SK-N-SH (cell line): ENCODE measurements around the gene BAD. TPM values are rescaled to one million over a fixed set of nuclear protein-coding genes. Genes with fewer than 3 reads are reported as not detected.
"Not testable (repeated sequence)": the region's sequence is repeated elsewhere in the genome, so short reads cannot be mapped to it uniquely, and the experiment has no call there.

Experiments used
- CTCF ChIA-PET: fragments of 300-600, 350-600 bp; formaldehyde crosslinking; extraction: SDS; loops from one replicate; lab custom pipeline; 2021; lab: Yijun Ruan, JAX
- POLR2A ChIA-PET: fragments of 350-600 bp; sonication (Branson Sonifier 250); formaldehyde crosslinking; extraction: SDS; loops from one replicate; lab custom pipeline; 2020; ENCODE audit warnings: antibody characterized with exemption, inconsistent platforms; lab: Yijun Ruan, JAX
- DNase-seq: peaks from one replicate; pipeline ENCODE4 v3.0.0; 2012
- H2AFZ ChIP-seq: fragments of 200-600 bp; sonication (generic); 2 replicates; pipeline ENCODE4 v1.8.1; 2016; ENCODE audit warnings: antibody characterized with exemption, mild to moderate bottlenecking, low read depth
- H3F3A ChIP-seq: fragments of 200-600 bp; sonication (generic); replicated peaks from 2 replicates; pipeline ENCODE3; 2016; ENCODE audit warnings: antibody characterized with exemption, mild to moderate bottlenecking; ENCODE audit not compliant: insufficient read depth
- H3K27ac ChIP-seq, 2 experiments: fragments of 200-500 bp in 1 of 2; fragments of 200-600 bp in 1 of 2; sonication (Bioruptor generic) in 1 of 2; sonication (generic), shearing (Covaris generic) in 1 of 2; 2 replicates each; pipeline versions ENCODE4 v1.5.1 to v1.6.1; 2014 to 2016; ENCODE audit warnings: low read depth in 2 of 2, inconsistent platforms in 1 of 2, low read length in 1 of 2, mild to moderate bottlenecking in 1 of 2, mixed read lengths in 1 of 2
- H3K27me3 ChIP-seq: fragments of 200-600 bp; sonication (generic), shearing (Covaris generic); 2 replicates; pipeline ENCODE4 v1.6.1; 2016; ENCODE audit warnings: mixed run types; ENCODE audit not compliant: insufficient read depth
- H3K36me3 ChIP-seq, 2 experiments: fragments of 200-500 bp in 1 of 2; fragments of 200-600 bp in 1 of 2; sonication (Bioruptor generic) in 1 of 2; sonication (generic) in 1 of 2; replicated peaks in 1 of 2; 2 replicates each; pipeline versions ENCODE3 to v1.5.1; 2014 to 2016; ENCODE audit warnings: low read length in 1 of 2, mild to moderate bottlenecking in 1 of 2; ENCODE audit not compliant: insufficient read depth in 2 of 2, control insufficient read depth in 1 of 2
- H3K4me1 ChIP-seq, 2 experiments: fragments of 200-500 bp in 1 of 2; fragments of 200-600 bp in 1 of 2; sonication (Bioruptor generic) in 1 of 2; sonication (generic), shearing (Covaris generic) in 1 of 2; 2 replicates each; pipeline versions ENCODE4 v1.5.1 to v1.6.1; 2014 to 2016; ENCODE audit warnings: low read depth in 1 of 2, low read length in 1 of 2, mixed run types in 1 of 2; ENCODE audit not compliant: insufficient read depth in 2 of 2, control insufficient read depth in 1 of 2
- H3K4me2 ChIP-seq: fragments of 200-600 bp; sonication (generic), shearing (Covaris generic); 2 replicates; pipeline ENCODE4 v1.6.1; 2017; ENCODE audit warnings: mixed run types
- H3K4me3 ChIP-seq, 2 experiments: fragments of 200-500 bp in 1 of 2; fragments of 200-600 bp in 1 of 2; sonication (Bioruptor generic) in 1 of 2; sonication (generic), shearing (Covaris generic) in 1 of 2; 2 replicates each; pipeline versions ENCODE4 v1.5.1 to v1.8.1; 2014 to 2016; ENCODE audit warnings: low read depth in 2 of 2, inconsistent platforms in 1 of 2, low read length in 1 of 2, mild to moderate bottlenecking in 1 of 2, mixed read lengths in 1 of 2, moderate library complexity in 1 of 2
- H3K79me2 ChIP-seq: fragments of 200-600 bp; sonication (generic); 2 replicates; pipeline ENCODE4 v1.8.1; 2017; ENCODE audit warnings: mild to moderate bottlenecking; ENCODE audit not compliant: insufficient read depth
- H3K9ac ChIP-seq: fragments of 200-600 bp; sonication (generic); 2 replicates; pipeline ENCODE4 v1.6.1; 2017; ENCODE audit warnings: mixed run types
- H3K9me2 ChIP-seq: fragments of 200-600 bp; sonication (generic); 2 replicates; pipeline ENCODE4 v1.6.1; 2017; ENCODE audit warnings: mixed run types
- H3K9me3 ChIP-seq: fragments of 200-600 bp; sonication (generic); 2 replicates; pipeline ENCODE4 v1.6.1; 2017; ENCODE audit warnings: mixed run types, mild to moderate bottlenecking, moderate library complexity
- H4K20me1 ChIP-seq: fragments of 200-600 bp; sonication (generic); 2 replicates; pipeline ENCODE4 v1.6.1; 2017; ENCODE audit warnings: mild to moderate bottlenecking, mixed run types; ENCODE audit not compliant: insufficient read depth
- NFIC ChIP-seq: IDR thresholded peaks from 2 replicates; pipeline ENCODE4 v1.4.0; 2012; ENCODE audit warnings: borderline replicate concordance
- WGBS: methylation state at CpG from one replicate; pipeline ENCODE4 v1.1.6; 2017; ENCODE audit warnings: low lambda C conversion rate; 5-methylcytosine and 5-hydroxymethylcytosine counted together
- polyA plus RNA-seq, 3 experiments: library from polyadenylated mRNA; depleted of rRNA; stranded (reverse); fragments of >200 nt; gene quantifications; 2 replicates each; pipeline ENCODE4 v1.2.3, GENCODE V29; 2012
- TF ChIP-seq, protein P1 (sequence below): IDR thresholded peaks from 2 replicates; pipeline ENCODE4 v1.4.0; 2012; ENCODE audit warnings: low read depth, borderline replicate concordance

BAD gene
- polyA plus RNA-seq, 1 of the 3 experiments (the other 2 are of a cell fraction): 80.9 TPM

- no peaks in the 10 kb centered on the region for H3K27me3 ChIP-seq
- H3K4me1 ChIP-seq: peaks cover 0 to 15% of the 10 kb centered on the region in 2 experiments; a peak in 2 of 4 replicates
- H3K4me3 ChIP-seq: peak overlapping the region; percentile 70 to 98
- DNase-seq: no peak
- H3K9me2 ChIP-seq: no peaks in the 10 kb centered on the region
- 0 out of 2 replicates have a peak, but pooled peaks have one; percentile 11 for TF ChIP-seq NFIC
- TF ChIP-seq, protein P1, sequence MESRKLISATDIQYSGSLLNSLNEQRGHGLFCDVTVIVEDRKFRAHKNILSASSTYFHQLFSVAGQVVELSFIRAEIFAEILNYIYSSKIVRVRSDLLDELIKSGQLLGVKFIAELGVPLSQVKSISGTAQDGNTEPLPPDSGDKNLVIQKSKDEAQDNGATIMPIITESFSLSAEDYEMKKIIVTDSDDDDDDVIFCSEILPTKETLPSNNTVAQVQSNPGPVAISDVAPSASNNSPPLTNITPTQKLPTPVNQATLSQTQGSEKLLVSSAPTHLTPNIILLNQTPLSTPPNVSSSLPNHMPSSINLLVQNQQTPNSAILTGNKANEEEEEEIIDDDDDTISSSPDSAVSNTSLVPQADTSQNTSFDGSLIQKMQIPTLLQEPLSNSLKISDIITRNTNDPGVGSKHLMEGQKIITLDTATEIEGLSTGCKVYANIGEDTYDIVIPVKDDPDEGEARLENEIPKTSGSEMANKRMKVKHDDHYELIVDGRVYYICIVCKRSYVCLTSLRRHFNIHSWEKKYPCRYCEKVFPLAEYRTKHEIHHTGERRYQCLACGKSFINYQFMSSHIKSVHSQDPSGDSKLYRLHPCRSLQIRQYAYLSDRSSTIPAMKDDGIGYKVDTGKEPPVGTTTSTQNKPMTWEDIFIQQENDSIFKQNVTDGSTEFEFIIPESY: no peak
- ChIA-PET CTCF (interaction anchor here (1.0 to 3.0 kb wide), 11 partner anchors 12 to 132 kb away, joined by 3 to 27 read pairs (median 7); partner anchors contain the start of gene ESRRA), POLR2A (interaction anchor here (0.7 to 2.3 kb wide), 12 partner anchors 13 to 331 kb away, joined by 3 to 18 read pairs (median 6); partner anchors contain the start of genes ESRRA, NUDT22 and TRPT1)
- H4K20me1 ChIP-seq: no peaks in the 10 kb centered on the region
- peaks cover 39% of the 10 kb centered on the region for H3K79me2 ChIP-seq
- peak overlapping the region; percentile 97 to 100 for H3K27ac ChIP-seq
- H3F3A ChIP-seq: peaks cover 6% of the 10 kb centered on the region
- 2% methylated on average over 19 of the region's 32 CpGs for WGBS
- peak overlapping the region; percentile 88 for H3K4me2 ChIP-seq
- H3K9me3 ChIP-seq: no peaks in the 10 kb centered on the region
- peak overlapping the region; percentile 91 for H3K9ac ChIP-seq
- peaks cover 0 to 30% of the 10 kb centered on the region in 2 experiments for H3K36me3 ChIP-seq
- H2AFZ ChIP-seq: 0 out of 2 replicates have a peak overlapping the region, but pooled peaks have one; percentile 64
Observed at GRCh38 chr11:64316672-64317324, 32.3 kb upstream of the BAD start.

DNA sequence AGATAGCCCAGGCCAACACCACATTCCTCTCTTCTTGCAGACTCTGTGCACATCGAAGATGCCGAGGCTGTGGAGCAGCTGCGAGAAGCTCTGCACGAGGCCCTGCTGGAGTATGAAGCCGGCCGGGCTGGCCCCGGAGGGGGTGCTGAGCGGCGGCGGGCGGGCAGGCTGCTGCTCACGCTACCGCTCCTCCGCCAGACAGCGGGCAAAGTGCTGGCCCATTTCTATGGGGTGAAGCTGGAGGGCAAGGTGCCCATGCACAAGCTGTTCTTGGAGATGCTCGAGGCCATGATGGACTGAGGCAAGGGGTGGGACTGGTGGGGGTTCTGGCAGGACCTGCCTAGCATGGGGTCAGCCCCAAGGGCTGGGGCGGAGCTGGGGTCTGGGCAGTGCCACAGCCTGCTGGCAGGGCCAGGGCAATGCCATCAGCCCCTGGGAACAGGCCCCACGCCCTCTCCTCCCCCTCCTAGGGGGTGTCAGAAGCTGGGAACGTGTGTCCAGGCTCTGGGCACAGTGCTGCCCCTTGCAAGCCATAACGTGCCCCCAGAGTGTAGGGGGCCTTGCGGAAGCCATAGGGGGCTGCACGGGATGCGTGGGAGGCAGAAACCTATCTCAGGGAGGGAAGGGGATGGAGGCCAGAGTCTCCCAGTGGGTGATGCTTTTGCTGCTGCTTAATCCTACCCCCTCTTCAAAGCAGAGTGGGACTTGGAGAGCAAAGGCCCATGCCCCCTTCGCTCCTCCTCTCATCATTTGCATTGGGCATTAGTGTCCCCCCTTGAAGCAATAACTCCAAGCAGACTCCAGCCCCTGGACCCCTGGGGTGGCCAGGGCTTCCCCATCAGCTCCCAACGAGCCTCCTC lies 31.4 kb upstream of the BAD start:
- WGBS: 81% methylated on average over 18 of the region's 25 CpGs
- not testable (repeated sequence) for H3K9me3 ChIP-seq, DNase-seq, H4K20me1 ChIP-seq, H2AFZ ChIP-seq, H3F3A ChIP-seq, H3K9me2 ChIP-seq, H3K27me3 ChIP-seq
- Histone ChIP-seq H3K9ac (peak overlapping the region; percentile 91; the same call in 1 of the 2 replicates), H3K4me3 (peak overlapping the region; percentile 70 to 98), H3K4me2 (peak overlapping the region; percentile 88), H3K79me2 (peaks cover 39% of the 10 kb centered on the region), H3K27ac (peak overlapping the region in 1 of 2 experiments; percentile 97; a peak in 2 of 4 replicates), H3K36me3 (peaks cover 0 to 21% of the 10 kb centered on the region in 2 experiments), H3K4me1 (peaks cover 0 to 15% of the 10 kb centered on the region in 2 experiments; a peak in 2 of 4 replicates)
- ChIA-PET CTCF (interaction anchor here (1.8 to 3.0 kb wide), 4 partner anchors 11 to 39 kb away, joined by 5 to 27 read pairs (median 6); partner anchors contain the start of gene ESRRA), POLR2A (interaction anchor here (0.5 to 2.0 kb wide), 3 partner anchors 11 to 100 kb away, joined by 3 to 14 read pairs (median 7); partner anchors contain the start of gene ESRRA)
